OCI-LY3 (cell line): ENCODE results near the gene LIG1.
"Not testable (repeated sequence)": the region's sequence is repeated elsewhere in the genome, so short reads cannot be mapped to it uniquely, and the experiment has no call there.

Experiments used
- H2AFZ ChIP-seq: fragments of 200-600, 300-600 bp; shearing (Covaris generic); 2 replicates; pipeline ENCODE4 v1.6.0; 2014; ENCODE audit warnings: antibody characterized with exemption, low read depth, low read length
- H3K27ac ChIP-seq: fragments of 200-600, 300-600 bp; sonication (generic); 2 replicates; pipeline ENCODE4 v1.5.1; 2014; ENCODE audit warnings: mild to moderate bottlenecking, low read length, moderate library complexity, mixed read lengths
- H3K27me3 ChIP-seq: fragments of 200-600, 300-600 bp; sonication (generic); 2 replicates; pipeline ENCODE4 v1.6.1; 2014; ENCODE audit warnings: low read depth, low read length, mixed read lengths
- H3K36me3 ChIP-seq: fragments of 200-600, 300-600 bp; sonication (generic); replicated peaks from 2 replicates; pipeline ENCODE3; 2014; ENCODE audit warnings: low read depth, low read length, mixed read lengths
- H3K4me1 ChIP-seq: fragments of 300-600, 200-600 bp; sonication (generic); 2 replicates; pipeline ENCODE4 v1.6.1; 2014; ENCODE audit warnings: low read length, mixed read lengths
- H3K4me2 ChIP-seq: fragments of 200-600, 300-600 bp; sonication (generic); 2 replicates; pipeline ENCODE4 v1.6.1; 2014; ENCODE audit warnings: low read length, mixed read lengths
- H3K4me3 ChIP-seq: fragments of 300-600, 200-600 bp; sonication (generic); 2 replicates; pipeline ENCODE4 v1.5.1; 2014; ENCODE audit warnings: antibody characterized with exemption, mild to moderate bottlenecking, low read length, moderate library complexity
- H3K79me2 ChIP-seq: fragments of 300-600, 200-600 bp; shearing (Covaris generic); 2 replicates; pipeline ENCODE4 v1.6.1; 2014; ENCODE audit warnings: mild to moderate bottlenecking, low read length, mixed read lengths
- H3K9ac ChIP-seq: fragments of 300-600, 200-600 bp; shearing (Covaris generic); 2 replicates; pipeline ENCODE4 v1.6.0; 2014; ENCODE audit warnings: mild to moderate bottlenecking, low read length, moderate library complexity
- H3K9me3 ChIP-seq: fragments of 200-600, 300-600 bp; shearing (Covaris generic); 2 replicates; pipeline ENCODE4 v1.6.1; 2014; ENCODE audit warnings: low read length, mixed read lengths; ENCODE audit not compliant: insufficient read depth
- H4K20me1 ChIP-seq: fragments of 200-600, 300-600 bp; sonication (generic); 2 replicates; pipeline ENCODE4 v1.6.1; 2016; ENCODE audit warnings: low read length, mixed read lengths; ENCODE audit not compliant: insufficient read depth
- EZH2phosphoT487 ChIP-seq: fragments of 200-600 bp; shearing (Covaris generic); IDR thresholded peaks from 2 replicates; pipeline ENCODE4 v1.6.1; 2018; ENCODE audit warnings: antibody characterized with exemption, mixed run types, low read depth
- TF ChIP-seq, protein P1 (sequence below): fragments of 200-600, 300-600 bp; sonication (generic); IDR thresholded peaks from 2 replicates; pipeline ENCODE4 v1.5.1; 2014; ENCODE audit warnings: antibody characterized with exemption, low read length, low read depth

The LIG1 gene

DNA sequence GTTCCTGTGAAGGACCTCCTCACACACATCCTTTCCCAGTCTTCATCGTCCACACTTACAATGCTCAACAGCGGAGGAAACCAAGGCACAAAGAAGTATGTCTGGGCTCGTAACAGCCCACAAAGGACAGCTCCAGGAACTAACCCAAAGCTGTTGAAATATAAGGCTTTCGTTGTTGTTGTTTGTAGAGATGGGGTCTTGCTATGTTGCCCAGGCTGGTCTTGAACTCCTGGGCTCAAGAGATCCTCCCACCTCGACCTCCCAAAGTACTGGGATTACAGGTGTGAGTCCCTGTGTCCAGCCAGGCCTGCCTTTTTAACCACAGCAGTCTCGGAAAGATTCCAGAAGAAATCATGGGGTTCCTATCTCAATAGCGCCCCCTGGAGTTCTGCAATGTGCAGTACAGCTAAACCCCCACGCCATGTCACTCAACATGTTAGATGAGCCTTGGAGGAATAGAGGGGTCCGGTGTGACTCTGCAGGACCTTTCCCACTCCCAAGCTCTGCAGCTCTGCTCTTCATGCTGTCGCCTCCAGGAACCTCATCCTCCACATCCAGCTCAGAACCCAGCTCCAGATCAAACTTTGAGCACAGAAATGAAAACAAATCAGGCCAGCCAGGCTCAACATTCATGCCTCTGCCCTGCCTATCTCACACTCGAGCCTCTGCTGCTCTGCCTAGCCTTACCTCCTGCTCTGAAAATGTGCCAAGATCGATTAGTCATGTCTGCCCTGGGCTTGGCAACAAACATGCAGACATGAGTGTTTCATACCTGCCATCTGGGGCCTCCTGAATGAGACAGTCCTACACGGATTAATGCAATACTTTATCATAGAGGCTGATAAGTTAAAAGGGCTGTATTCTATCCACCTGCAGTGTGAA, 67.0 kb downstream of the LIG1 start:
- Histone ChIP-seq H3K9me3 (no peaks in the 10 kb centered on the region), H4K20me1 (no peaks in the 10 kb centered on the region), H3K79me2 (no peaks in the 10 kb centered on the region), H3K4me2 (no peak overlapping the region), H3K27ac (no peak overlapping the region), H3K4me1 (peaks cover 5% of the 10 kb centered on the region; the same call in 1 of the 2 replicates), H3K27me3 (no peaks in the 10 kb centered on the region), H3K9ac (no peak overlapping the region), H3K36me3 (no peaks in the 10 kb centered on the region), H2AFZ (no peak overlapping the region), H3K4me3 (no peak overlapping the region)
- TF ChIP-seq EZH2phosphoT487 = no peak
- TF ChIP-seq, protein P1, sequence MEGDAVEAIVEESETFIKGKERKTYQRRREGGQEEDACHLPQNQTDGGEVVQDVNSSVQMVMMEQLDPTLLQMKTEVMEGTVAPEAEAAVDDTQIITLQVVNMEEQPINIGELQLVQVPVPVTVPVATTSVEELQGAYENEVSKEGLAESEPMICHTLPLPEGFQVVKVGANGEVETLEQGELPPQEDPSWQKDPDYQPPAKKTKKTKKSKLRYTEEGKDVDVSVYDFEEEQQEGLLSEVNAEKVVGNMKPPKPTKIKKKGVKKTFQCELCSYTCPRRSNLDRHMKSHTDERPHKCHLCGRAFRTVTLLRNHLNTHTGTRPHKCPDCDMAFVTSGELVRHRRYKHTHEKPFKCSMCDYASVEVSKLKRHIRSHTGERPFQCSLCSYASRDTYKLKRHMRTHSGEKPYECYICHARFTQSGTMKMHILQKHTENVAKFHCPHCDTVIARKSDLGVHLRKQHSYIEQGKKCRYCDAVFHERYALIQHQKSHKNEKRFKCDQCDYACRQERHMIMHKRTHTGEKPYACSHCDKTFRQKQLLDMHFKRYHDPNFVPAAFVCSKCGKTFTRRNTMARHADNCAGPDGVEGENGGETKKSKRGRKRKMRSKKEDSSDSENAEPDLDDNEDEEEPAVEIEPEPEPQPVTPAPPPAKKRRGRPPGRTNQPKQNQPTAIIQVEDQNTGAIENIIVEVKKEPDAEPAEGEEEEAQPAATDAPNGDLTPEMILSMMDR = peak; percentile 80

DNA sequence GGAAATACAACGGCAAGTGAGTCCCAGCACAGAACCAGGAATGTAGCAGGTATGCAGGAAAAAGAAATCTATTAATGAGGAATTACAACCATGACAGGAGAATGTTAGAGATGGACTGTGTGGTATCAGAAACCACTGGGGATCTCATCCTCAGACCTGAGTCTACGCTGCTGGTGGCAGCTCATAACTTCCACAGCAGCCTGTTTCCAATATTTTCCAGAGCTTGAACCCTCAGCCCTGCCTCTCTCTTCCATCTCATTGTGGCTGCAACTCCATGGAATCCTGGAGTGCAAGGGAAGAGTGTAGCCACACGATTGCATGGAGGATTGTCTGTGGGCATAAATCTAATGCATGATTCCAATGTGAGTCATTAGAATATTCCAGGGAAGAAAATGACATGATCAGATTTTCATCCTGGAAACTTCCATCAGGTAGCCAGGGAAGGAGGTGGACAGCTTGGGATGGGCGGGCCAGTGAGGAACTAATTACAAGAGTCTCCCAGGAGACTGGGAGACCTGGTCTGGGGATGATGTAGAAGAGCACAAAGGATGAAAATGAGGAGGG, 74.5 kb downstream of the LIG1 start:
- H3K36me3 ChIP-seq = peaks cover 4% of the 10 kb centered on the region
- H3K4me3 ChIP-seq = no peak overlapping the region
- TF ChIP-seq EZH2phosphoT487 = no peak
- TF ChIP-seq, protein P1 = no peak
- no peaks in the 10 kb centered on the region for H3K27me3 ChIP-seq
- H3K9me3 ChIP-seq = no peaks in the 10 kb centered on the region
- no peaks in the 10 kb centered on the region for H4K20me1 ChIP-seq
- H3K79me2 ChIP-seq = no peaks in the 10 kb centered on the region
- H2AFZ ChIP-seq = no peak overlapping the region
- H3K9ac ChIP-seq = no peak overlapping the region
- no peaks in the 10 kb centered on the region for H3K4me1 ChIP-seq
- H3K4me2 ChIP-seq = no peak overlapping the region
- no peak overlapping the region for H3K27ac ChIP-seq

DNA sequence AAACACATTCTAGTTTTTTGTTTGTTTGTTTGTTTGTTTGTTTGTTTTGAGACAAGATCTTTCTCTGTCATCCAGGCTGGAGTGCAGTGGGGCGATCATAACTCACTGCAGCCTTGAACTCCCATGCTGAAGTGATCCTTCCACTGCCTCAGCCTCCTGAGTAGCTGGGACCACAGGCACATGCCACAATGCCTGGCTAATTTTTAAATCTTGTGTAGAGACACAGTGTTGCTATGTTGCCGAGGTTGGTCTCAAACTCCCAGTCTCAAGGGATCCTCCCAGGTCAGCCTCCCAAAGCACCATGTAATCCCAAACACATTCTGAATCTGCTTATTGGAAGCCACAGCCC, 75.3 kb downstream of the LIG1 start:
- H4K20me1 ChIP-seq = no peaks in the 10 kb centered on the region
- H2AFZ ChIP-seq = no peak overlapping the region
- H3K4me3 ChIP-seq = no peak overlapping the region
- H3K27me3 ChIP-seq = no peaks in the 10 kb centered on the region
- H3K4me1 ChIP-seq = no peaks in the 10 kb centered on the region; the same call in 1 of the 2 replicates
- TF ChIP-seq EZH2phosphoT487 = no peak
- TF ChIP-seq, protein P1 = no peak
- no peaks in the 10 kb centered on the region for H3K79me2 ChIP-seq
- H3K9me3 ChIP-seq = no peaks in the 10 kb centered on the region
- H3K27ac ChIP-seq = no peak overlapping the region
- peaks cover 4% of the 10 kb centered on the region for H3K36me3 ChIP-seq
- H3K9ac ChIP-seq = no peak overlapping the region
- no peak overlapping the region for H3K4me2 ChIP-seq

DNA sequence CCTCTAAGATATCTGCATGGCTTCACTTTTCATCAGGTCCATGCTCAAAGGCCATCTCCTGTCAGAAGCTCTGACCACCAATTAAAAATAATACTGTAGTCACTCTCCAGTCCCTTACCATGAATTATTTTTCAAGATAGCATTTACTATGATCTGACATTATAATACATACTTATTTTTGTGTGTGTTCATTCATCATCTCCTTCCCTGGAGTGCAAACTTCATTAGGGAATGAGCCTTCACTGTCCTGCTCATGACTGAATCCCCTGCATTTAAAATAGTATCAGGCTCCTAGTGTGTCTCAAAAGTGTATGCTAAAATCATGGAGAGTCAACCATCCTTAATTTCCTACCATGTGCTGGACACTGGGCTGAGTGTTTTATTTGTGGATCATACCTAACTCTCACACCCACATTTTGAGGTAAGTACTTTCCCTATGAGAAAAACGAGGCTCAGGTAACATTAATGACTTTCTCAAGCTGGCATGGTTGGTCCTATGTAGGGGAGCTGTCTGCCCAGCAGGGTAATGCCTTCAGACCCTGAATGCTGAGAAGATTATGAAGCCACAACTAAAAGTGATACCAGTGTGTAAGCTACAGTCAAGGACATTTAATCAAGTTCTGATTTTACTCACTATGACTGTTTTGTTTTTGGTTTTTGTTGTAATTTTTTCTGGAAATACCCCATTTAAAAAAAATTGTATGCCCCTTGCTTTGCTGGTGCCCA, 75.9 kb downstream of the LIG1 start:
- peaks cover 4% of the 10 kb centered on the region for H3K36me3 ChIP-seq
- no peaks in the 10 kb centered on the region; the same call in 1 of the 2 replicates for H3K4me1 ChIP-seq
- no peaks in the 10 kb centered on the region for H3K79me2 ChIP-seq
- H4K20me1 ChIP-seq = no peaks in the 10 kb centered on the region
- H2AFZ ChIP-seq = no peak overlapping the region
- no peaks in the 10 kb centered on the region for H3K27me3 ChIP-seq
- no peak overlapping the region for H3K27ac ChIP-seq
- H3K4me3 ChIP-seq = no peak overlapping the region
- no peak overlapping the region for H3K9ac ChIP-seq
- H3K9me3 ChIP-seq = no peaks in the 10 kb centered on the region
- TF ChIP-seq, protein P1 = no peak
- TF ChIP-seq EZH2phosphoT487 = no peak
- H3K4me2 ChIP-seq = no peak overlapping the region

DNA sequence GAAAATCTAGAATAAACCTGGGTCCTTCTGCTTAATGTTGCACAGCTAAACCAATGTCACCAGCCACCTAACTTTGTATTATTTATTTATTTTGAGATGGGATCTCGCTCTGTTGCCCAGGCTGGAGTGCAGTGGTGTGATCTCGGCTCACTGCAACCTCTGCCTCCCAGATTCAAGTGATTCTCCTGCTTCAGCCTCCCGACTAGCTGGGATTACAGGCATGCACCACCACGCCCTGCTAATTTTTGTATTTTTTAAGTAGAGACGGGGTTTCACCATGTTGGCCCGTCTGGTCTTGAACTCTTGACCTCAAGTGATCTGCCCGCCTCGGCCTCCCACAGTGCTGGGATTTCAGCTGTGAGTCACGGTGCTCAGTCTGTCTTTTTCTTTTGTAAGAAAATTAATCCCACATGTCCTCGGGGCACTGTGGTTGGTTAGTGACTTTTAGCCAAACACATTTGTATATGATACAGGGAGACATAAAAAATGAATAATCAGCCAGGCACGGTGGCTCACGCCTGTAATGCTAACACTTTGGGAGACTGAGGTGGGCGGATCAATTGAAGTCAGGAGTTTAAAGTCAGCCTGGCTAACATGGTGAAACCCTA, 78.9 kb downstream of the LIG1 start:
- not testable (repeated sequence) for H3K9me3 ChIP-seq, H3K27me3 ChIP-seq, H3K79me2 ChIP-seq, H3K27ac ChIP-seq, H3K4me1 ChIP-seq, H3K4me2 ChIP-seq, H3K4me3 ChIP-seq, H4K20me1 ChIP-seq, H3K36me3 ChIP-seq, H3K9ac ChIP-seq, H2AFZ ChIP-seq
